ENCODE results near the gene BCR.
A peak's percentile ranks its signal among the peaks of the same experiment; 100 is the strongest.

Gene BCR

DNA sequence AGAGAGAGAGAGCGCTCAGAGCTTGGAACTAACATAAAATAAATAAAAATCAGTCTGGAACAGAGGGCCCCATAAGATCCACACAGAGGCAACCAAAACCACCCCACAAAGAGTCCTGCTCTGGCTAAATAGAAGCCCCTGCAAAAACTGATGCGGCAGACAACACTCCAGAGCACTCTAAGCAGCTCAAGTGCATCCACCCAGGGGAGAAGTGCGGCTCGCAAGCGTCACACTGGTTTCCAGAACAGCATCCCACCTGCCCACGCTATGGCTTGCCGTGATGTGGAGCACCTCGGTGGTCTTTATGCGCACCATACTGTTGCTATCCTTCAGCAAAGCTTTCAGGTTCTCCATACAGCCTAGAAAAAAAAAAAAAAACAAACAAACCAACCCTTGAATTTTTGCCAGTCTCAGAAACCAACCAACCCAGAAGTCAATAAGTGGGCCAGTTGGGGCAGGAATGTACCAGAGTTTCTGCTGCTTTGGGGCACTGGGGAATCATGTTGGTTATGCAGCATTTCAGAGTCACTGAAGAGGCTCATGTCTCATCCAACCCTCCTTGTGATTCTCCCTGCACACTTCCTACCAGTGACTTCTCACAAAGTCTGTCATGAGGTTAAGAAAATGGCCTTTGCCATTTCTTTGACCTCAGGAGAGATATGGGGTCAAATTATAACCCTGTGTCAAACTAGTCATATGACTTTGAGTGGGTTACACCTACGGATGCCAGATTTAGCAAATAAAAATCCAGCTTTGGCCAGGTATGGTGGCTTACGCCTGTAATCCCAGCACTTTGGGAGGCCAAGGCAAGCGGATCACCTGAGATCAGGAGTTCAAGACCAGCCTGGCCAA is 41.5 kb upstream of the BCR start:
- TF ChIP-seq, protein P1, sequence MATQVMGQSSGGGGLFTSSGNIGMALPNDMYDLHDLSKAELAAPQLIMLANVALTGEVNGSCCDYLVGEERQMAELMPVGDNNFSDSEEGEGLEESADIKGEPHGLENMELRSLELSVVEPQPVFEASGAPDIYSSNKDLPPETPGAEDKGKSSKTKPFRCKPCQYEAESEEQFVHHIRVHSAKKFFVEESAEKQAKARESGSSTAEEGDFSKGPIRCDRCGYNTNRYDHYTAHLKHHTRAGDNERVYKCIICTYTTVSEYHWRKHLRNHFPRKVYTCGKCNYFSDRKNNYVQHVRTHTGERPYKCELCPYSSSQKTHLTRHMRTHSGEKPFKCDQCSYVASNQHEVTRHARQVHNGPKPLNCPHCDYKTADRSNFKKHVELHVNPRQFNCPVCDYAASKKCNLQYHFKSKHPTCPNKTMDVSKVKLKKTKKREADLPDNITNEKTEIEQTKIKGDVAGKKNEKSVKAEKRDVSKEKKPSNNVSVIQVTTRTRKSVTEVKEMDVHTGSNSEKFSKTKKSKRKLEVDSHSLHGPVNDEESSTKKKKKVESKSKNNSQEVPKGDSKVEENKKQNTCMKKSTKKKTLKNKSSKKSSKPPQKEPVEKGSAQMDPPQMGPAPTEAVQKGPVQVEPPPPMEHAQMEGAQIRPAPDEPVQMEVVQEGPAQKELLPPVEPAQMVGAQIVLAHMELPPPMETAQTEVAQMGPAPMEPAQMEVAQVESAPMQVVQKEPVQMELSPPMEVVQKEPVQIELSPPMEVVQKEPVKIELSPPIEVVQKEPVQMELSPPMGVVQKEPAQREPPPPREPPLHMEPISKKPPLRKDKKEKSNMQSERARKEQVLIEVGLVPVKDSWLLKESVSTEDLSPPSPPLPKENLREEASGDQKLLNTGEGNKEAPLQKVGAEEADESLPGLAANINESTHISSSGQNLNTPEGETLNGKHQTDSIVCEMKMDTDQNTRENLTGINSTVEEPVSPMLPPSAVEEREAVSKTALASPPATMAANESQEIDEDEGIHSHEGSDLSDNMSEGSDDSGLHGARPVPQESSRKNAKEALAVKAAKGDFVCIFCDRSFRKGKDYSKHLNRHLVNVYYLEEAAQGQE (IDR thresholded peaks at IDR 0.05; ENCODE audit: insufficient replicate concordance, low read depth): no peak
- TF ChIP-seq, protein P2, sequence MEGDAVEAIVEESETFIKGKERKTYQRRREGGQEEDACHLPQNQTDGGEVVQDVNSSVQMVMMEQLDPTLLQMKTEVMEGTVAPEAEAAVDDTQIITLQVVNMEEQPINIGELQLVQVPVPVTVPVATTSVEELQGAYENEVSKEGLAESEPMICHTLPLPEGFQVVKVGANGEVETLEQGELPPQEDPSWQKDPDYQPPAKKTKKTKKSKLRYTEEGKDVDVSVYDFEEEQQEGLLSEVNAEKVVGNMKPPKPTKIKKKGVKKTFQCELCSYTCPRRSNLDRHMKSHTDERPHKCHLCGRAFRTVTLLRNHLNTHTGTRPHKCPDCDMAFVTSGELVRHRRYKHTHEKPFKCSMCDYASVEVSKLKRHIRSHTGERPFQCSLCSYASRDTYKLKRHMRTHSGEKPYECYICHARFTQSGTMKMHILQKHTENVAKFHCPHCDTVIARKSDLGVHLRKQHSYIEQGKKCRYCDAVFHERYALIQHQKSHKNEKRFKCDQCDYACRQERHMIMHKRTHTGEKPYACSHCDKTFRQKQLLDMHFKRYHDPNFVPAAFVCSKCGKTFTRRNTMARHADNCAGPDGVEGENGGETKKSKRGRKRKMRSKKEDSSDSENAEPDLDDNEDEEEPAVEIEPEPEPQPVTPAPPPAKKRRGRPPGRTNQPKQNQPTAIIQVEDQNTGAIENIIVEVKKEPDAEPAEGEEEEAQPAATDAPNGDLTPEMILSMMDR (IDR thresholded peaks at IDR 0.05; ENCODE audit: insufficient read depth, low read length): no peak
- TF ChIP-seq GABPA (IDR thresholded peaks at IDR 0.05; ENCODE audit: low read depth) (no peak), SPI1 (IDR thresholded peaks at IDR 0.05; ENCODE audit: borderline replicate concordance, low read depth) (no peak), POLR2AphosphoS5 (IDR thresholded peaks at IDR 0.05; ENCODE audit: low read depth) (no peak)
- no peak for DNase-seq (ENCODE audit: low read depth in 1 of 2, low spot score in 1 of 2)
- Histone ChIP-seq H3K4me3 (replicated peaks; ENCODE audit: insufficient read depth, low read length) (no peak overlapping the region), H3K27ac (replicated peaks) (peak overlapping the region; percentile 56), H3K27me3 (ENCODE audit: insufficient read depth, poor library complexity, severe bottlenecking) (no peaks in the 10 kb centered on the region)

DNA sequence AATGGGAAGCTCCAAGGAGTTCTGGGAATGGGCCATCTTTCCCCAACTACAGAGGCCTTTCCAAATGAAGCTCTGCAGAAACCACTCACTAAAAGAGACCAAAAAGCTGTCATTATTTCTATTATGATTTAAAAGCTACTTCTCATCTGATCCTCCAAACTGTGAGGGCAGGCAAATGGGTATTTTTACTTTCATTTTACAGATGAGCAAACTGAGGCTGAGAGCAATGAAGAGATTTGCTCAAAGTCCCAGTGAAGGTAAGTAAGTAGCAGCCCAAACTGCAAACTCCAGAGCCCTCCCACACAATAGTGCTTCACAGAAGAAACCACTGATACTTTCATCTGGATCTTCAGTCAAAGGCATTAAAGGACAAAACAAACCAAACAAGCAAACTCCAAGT is 39.9 kb upstream of the BCR start:
- DNase-seq (ENCODE audit: low read depth in 1 of 2, low spot score in 1 of 2): no peak
- no peak for TF ChIP-seq POLR2AphosphoS5 (IDR thresholded peaks at IDR 0.05; ENCODE audit: low read depth)
- no peak for TF ChIP-seq SPI1 (IDR thresholded peaks at IDR 0.05; ENCODE audit: borderline replicate concordance, low read depth)
- TF ChIP-seq GABPA (IDR thresholded peaks at IDR 0.05; ENCODE audit: low read depth): no peak
- TF ChIP-seq, protein P1 (IDR thresholded peaks at IDR 0.05; ENCODE audit: insufficient replicate concordance, low read depth): no peak
- TF ChIP-seq, protein P2 (IDR thresholded peaks at IDR 0.05; ENCODE audit: insufficient read depth, low read length): no peak
- H3K27ac ChIP-seq (replicated peaks): no peak overlapping the region
- H3K27me3 ChIP-seq (ENCODE audit: insufficient read depth, poor library complexity, severe bottlenecking): no peaks in the 10 kb centered on the region
- no peak overlapping the region for H3K4me3 ChIP-seq (replicated peaks; ENCODE audit: insufficient read depth, low read length)

DNA sequence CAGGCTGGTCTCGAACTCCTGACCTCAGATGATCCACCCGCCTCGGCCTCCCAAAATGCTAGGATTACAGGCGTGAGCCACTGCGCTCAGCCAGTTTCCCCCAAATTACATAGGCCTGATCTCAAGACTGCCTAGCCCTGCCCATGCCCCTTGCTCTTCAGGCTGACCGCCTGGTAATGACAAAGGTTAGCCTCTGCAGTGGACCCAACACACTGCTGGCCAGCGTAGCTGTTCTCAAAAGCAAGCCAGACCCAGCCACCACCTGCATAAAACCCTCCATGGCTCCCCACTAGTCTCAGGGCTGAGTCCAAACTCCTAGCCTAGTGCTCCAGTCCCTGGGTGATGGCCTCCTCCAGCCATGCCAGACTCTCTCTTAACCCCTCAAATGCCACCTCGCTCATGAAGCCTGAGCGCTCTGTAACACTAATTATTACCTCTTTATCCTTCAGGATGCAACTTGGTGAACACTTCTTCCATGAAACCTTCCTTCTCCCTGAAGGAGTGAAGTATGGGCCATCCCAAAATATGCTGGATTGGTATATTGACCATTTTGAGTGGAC is 37.7 kb upstream of the BCR start:
- TF ChIP-seq SPI1 (IDR thresholded peaks at IDR 0.05; ENCODE audit: borderline replicate concordance, low read depth): no peak
- H3K4me3 ChIP-seq (replicated peaks; ENCODE audit: insufficient read depth, low read length): no peak overlapping the region
- DNase-seq (ENCODE audit: low read depth in 1 of 2, low spot score in 1 of 2): no peak
- no peaks in the 10 kb centered on the region for H3K27me3 ChIP-seq (ENCODE audit: insufficient read depth, poor library complexity, severe bottlenecking)
- H3K27ac ChIP-seq (replicated peaks): peak overlapping the region; percentile 65

DNA sequence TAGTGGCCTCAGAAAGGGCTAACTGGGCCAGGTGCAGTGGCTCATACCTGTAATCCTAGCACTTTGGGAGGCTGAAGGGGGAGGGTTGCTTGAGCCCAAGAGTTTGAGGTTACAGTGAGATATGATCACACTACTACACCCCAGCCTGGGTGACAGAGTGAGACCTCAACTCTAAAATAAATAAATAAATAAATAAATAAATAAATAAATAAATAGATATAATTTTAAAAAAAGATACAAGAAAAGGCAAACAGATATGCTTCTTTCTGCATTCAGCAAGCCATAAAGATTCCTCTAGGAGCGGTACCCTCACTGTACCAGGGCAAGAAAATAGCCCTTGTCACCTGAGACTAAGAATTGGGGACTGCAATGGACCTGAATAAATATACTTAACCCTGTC is 37.2 kb upstream of the BCR start:
- H3K27ac ChIP-seq (replicated peaks): no peak overlapping the region

More for the DNA sequence above, 37.2 kb upstream of the BCR start:
- Histone ChIP-seq H3K4me3 (replicated peaks; ENCODE audit: insufficient read depth, low read length) (no peak overlapping the region), H3K27me3 (ENCODE audit: insufficient read depth, poor library complexity, severe bottlenecking) (no peaks in the 10 kb centered on the region)
- TF ChIP-seq, protein P2 (IDR thresholded peaks at IDR 0.05; ENCODE audit: insufficient read depth, low read length): no peak
- TF ChIP-seq SPI1 (IDR thresholded peaks at IDR 0.05; ENCODE audit: borderline replicate concordance, low read depth) (no peak), POLR2AphosphoS5 (IDR thresholded peaks at IDR 0.05; ENCODE audit: low read depth) (no peak), GABPA (IDR thresholded peaks at IDR 0.05; ENCODE audit: low read depth) (no peak)
- TF ChIP-seq, protein P1 (IDR thresholded peaks at IDR 0.05; ENCODE audit: insufficient replicate concordance, low read depth): no peak
- DNase-seq (ENCODE audit: low read depth in 1 of 2, low spot score in 1 of 2): no peak
